GM21723 (cell line): ENCODE measurements around the gene ITSN2.

Experiments
- ATAC-seq: cut with Tn5 transposase; IDR thresholded peaks from one replicate; pipeline ENCODE4 v1.9.1; 2021; ENCODE audit warnings: mild to moderate bottlenecking, moderate library complexity; ENCODE audit not compliant: unreplicated experiment

Gene ITSN2

GRCh38 chr2:24337890-24338289 is 22.4 kb downstream of the ITSN2 start:
- ATAC-seq, result no peak

- ATAC-seq, result no peak
Observed at GRCh38 chr2:24336811-24337210, 23.5 kb downstream of the ITSN2 start.

GRCh38 chr2:24334245-24334633 is 26.1 kb downstream of the ITSN2 start:
- no peak for ATAC-seq

GRCh38 chr2:24332791-24333540 is 27.4 kb downstream of the ITSN2 start:
- no peak for ATAC-seq

GRCh38 chr2:24330161-24330560 is 30.2 kb downstream of the ITSN2 start:
- peak; percentile 25 for ATAC-seq

- peak; percentile 48 for ATAC-seq
Observed at GRCh38 chr2:24329700-24330099, 30.6 kb downstream of the ITSN2 start.

- ATAC-seq, result no peak
Observed at GRCh38 chr2:24328010-24328409, 32.3 kb downstream of the ITSN2 start.

- no peak for ATAC-seq
Observed at GRCh38 chr2:24317491-24317920, 42.8 kb downstream of the ITSN2 start.

GRCh38 chr2:24315669-24316068 is 44.7 kb downstream of the ITSN2 start:
- peak; percentile 67 for ATAC-seq

- ATAC-seq, result peak; percentile 57
Observed at GRCh38 chr2:24313744-24314632, 46.3 kb downstream of the ITSN2 start.

- no peak for ATAC-seq
Observed at GRCh38 chr2:24307961-24308360, 52.4 kb downstream of the ITSN2 start.

- ATAC-seq, result no peak
Observed at GRCh38 chr2:24304631-24305030, 55.7 kb downstream of the ITSN2 start.

- ATAC-seq, result no peak
Observed at GRCh38 chr2:24304098-24304497, 56.2 kb downstream of the ITSN2 start.

GRCh38 chr2:24301599-24301998 is 58.7 kb downstream of the ITSN2 start:
- no peak for ATAC-seq

GRCh38 chr2:24297663-24298062 is 62.7 kb downstream of the ITSN2 start:
- ATAC-seq, result no peak

GRCh38 chr2:24287171-24287570 is 73.2 kb downstream of the ITSN2 start:
- no peak for ATAC-seq

GRCh38 chr2:24285484-24286152 is 74.7 kb downstream of the ITSN2 start:
- ATAC-seq, result no peak

- no peak for ATAC-seq
Observed at GRCh38 chr2:24280645-24281044, 79.7 kb downstream of the ITSN2 start.

GRCh38 chr2:24280161-24280560 is 80.2 kb downstream of the ITSN2 start:
- ATAC-seq, result no peak

GRCh38 chr2:24276349-24276899 is 83.9 kb downstream of the ITSN2 start:
- no peak for ATAC-seq

- no peak for ATAC-seq
Observed at GRCh38 chr2:24274809-24275208, 85.5 kb downstream of the ITSN2 start.
